DND-41 (cell line): ENCODE data around the gene TMBIM4.

Experiments used
- ATAC-seq: fragments of 200-7000 bp; cut with Tn5 transposase; 3 replicates; pipeline ENCODE4 v1.9.1; 2021; ENCODE audit warnings: low read depth; ENCODE audit not compliant: insufficient read depth
- DNase-seq: peaks from one replicate; pipeline ENCODE4 v3.0.0-alpha.2; 2020
- H2AFZ ChIP-seq: 2 replicates; pipeline ENCODE4 v1.6.0; 2012; ENCODE audit warnings: low read depth, low read length
- H3K27ac ChIP-seq: 2 replicates; pipeline ENCODE4 v1.5.1; 2012; ENCODE audit warnings: low read length, inconsistent platforms
- H3K27me3 ChIP-seq: fragments of 200-600 bp; sonication (generic); 2 replicates; pipeline ENCODE4 v1.6.0; 2012; ENCODE audit warnings: low read length, mild to moderate bottlenecking, inconsistent platforms; ENCODE audit not compliant: insufficient read depth, poor library complexity
- H3K36me3 ChIP-seq: 2 replicates; pipeline ENCODE4 v1.5.1; 2012; ENCODE audit warnings: low read length, inconsistent platforms; ENCODE audit not compliant: insufficient read depth
- H3K4me1 ChIP-seq: 2 replicates; pipeline ENCODE4 v1.5.1; 2012; ENCODE audit warnings: mild to moderate bottlenecking, low read length; ENCODE audit not compliant: insufficient read depth
- H3K4me2 ChIP-seq: 2 replicates; pipeline ENCODE4 v1.6.0; 2012; ENCODE audit warnings: mild to moderate bottlenecking, moderate library complexity, low read length, inconsistent platforms; ENCODE audit not compliant: insufficient read depth
- H3K4me3 ChIP-seq, 2 experiments: fragments of 200-600 bp in 1 of 2; shearing (Covaris generic) in 1 of 2; 2 replicates each; pipeline ENCODE4 v1.5.1; 2012 to 2016; ENCODE audit warnings: inconsistent platforms in 2 of 2, low read length in 2 of 2, mild to moderate bottlenecking in 2 of 2, low read depth in 1 of 2, moderate library complexity in 1 of 2
- H3K79me2 ChIP-seq: 2 replicates; pipeline ENCODE4 v1.6.0; 2012; ENCODE audit warnings: low read length, inconsistent platforms; ENCODE audit not compliant: insufficient read depth
- H3K9ac ChIP-seq: 2 replicates; pipeline ENCODE4 v1.6.0; 2012; ENCODE audit warnings: low read depth, mild to moderate bottlenecking, inconsistent platforms, low read length, moderate library complexity
- H3K9me3 ChIP-seq: 2 replicates; pipeline ENCODE4 v1.5.1; 2012; ENCODE audit warnings: low read length, moderate library complexity, mild to moderate bottlenecking, inconsistent platforms; ENCODE audit not compliant: insufficient read depth, severe bottlenecking
- H4K20me1 ChIP-seq: 2 replicates; pipeline ENCODE4 v1.6.0; 2012; ENCODE audit warnings: low read length; ENCODE audit not compliant: insufficient read depth
- EZH2 ChIP-seq: IDR thresholded peaks from 3 replicates; pipeline ENCODE4 v1.6.1; 2012; ENCODE audit warnings: borderline replicate concordance, low read depth, mild to moderate bottlenecking, moderate library complexity, low read length, inconsistent platforms; ENCODE audit not compliant: severe bottlenecking
- TF ChIP-seq, protein P1 (sequence below): IDR thresholded peaks from 2 replicates; pipeline ENCODE4 v1.5.1; 2012; ENCODE audit warnings: borderline replicate concordance, low read length, moderate library complexity, mild to moderate bottlenecking; ENCODE audit not compliant: poor library complexity, severe bottlenecking; ENCODE audit errors: extremely low read depth

TMBIM4 gene

GRCh38 chr12:66210840-66211239 lies 41.0 kb upstream of the TMBIM4 start:
- no peak for DNase-seq

GRCh38 chr12:66206141-66206540 lies 36.3 kb upstream of the TMBIM4 start:
- peaks cover 11% of the 10 kb centered on the region for H3K27me3 ChIP-seq
- no peak for DNase-seq

More at GRCh38 chr12:66210840-66211239, 41.0 kb upstream of the TMBIM4 start:
- H4K20me1 ChIP-seq, result no peaks in the 10 kb centered on the region
- TF ChIP-seq, protein P1, sequence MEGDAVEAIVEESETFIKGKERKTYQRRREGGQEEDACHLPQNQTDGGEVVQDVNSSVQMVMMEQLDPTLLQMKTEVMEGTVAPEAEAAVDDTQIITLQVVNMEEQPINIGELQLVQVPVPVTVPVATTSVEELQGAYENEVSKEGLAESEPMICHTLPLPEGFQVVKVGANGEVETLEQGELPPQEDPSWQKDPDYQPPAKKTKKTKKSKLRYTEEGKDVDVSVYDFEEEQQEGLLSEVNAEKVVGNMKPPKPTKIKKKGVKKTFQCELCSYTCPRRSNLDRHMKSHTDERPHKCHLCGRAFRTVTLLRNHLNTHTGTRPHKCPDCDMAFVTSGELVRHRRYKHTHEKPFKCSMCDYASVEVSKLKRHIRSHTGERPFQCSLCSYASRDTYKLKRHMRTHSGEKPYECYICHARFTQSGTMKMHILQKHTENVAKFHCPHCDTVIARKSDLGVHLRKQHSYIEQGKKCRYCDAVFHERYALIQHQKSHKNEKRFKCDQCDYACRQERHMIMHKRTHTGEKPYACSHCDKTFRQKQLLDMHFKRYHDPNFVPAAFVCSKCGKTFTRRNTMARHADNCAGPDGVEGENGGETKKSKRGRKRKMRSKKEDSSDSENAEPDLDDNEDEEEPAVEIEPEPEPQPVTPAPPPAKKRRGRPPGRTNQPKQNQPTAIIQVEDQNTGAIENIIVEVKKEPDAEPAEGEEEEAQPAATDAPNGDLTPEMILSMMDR, result no peak
- TF ChIP-seq EZH2, result no peak
- no peak overlapping the region for H2AFZ ChIP-seq
- no peak for ATAC-seq
- no peaks in the 10 kb centered on the region for H3K36me3 ChIP-seq
- no peak overlapping the region for H3K27ac ChIP-seq
- H3K9me3 ChIP-seq, result no peaks in the 10 kb centered on the region
- no peaks in the 10 kb centered on the region for H3K4me1 ChIP-seq
- no peaks in the 10 kb centered on the region for H3K79me2 ChIP-seq
- no peak overlapping the region for H3K4me2 ChIP-seq
- H3K9ac ChIP-seq, result no peak overlapping the region
- H3K4me3 ChIP-seq, result no peak overlapping the region
- peaks cover 10% of the 10 kb centered on the region for H3K27me3 ChIP-seq

GRCh38 chr12:66203820-66204219 lies 34.0 kb upstream of the TMBIM4 start:
- H3K79me2 ChIP-seq, result no peaks in the 10 kb centered on the region
- TF ChIP-seq, protein P1, result no peak
- TF ChIP-seq EZH2, result no peak
- no peak overlapping the region for H3K9ac ChIP-seq
- no peak overlapping the region for H2AFZ ChIP-seq
- H3K4me1 ChIP-seq, result no peaks in the 10 kb centered on the region
- no peaks in the 10 kb centered on the region for H4K20me1 ChIP-seq
- H3K27me3 ChIP-seq, result peaks cover 8% of the 10 kb centered on the region
- no peak overlapping the region for H3K4me3 ChIP-seq
- no peak overlapping the region for H3K4me2 ChIP-seq
- DNase-seq, result no peak
- H3K36me3 ChIP-seq, result no peaks in the 10 kb centered on the region
- ATAC-seq, result no peak
- H3K27ac ChIP-seq, result no peak overlapping the region
- H3K9me3 ChIP-seq, result no peaks in the 10 kb centered on the region

More at GRCh38 chr12:66206141-66206540, 36.3 kb upstream of the TMBIM4 start:
- Histone ChIP-seq H3K36me3 (no peaks in the 10 kb centered on the region), H2AFZ (no peak overlapping the region), H3K4me1 (no peaks in the 10 kb centered on the region), H3K27ac (no peak overlapping the region), H3K9ac (no peak overlapping the region), H3K9me3 (no peaks in the 10 kb centered on the region), H3K4me3 (no peak overlapping the region), H3K4me2 (no peak overlapping the region), H4K20me1 (no peaks in the 10 kb centered on the region), H3K79me2 (no peaks in the 10 kb centered on the region)
- no peak for TF ChIP-seq EZH2
- TF ChIP-seq, protein P1, result no peak
- ATAC-seq, result no peak
